Astrocyte of the hippocampus (primary cell): Measurements from ENCODE around the gene ITSN2.
"Not testable (repeated sequence)": the region's sequence is repeated elsewhere in the genome, so short reads cannot be mapped to it uniquely, and the experiment has no call there.

Source experiments
- DNase-seq: peaks from one replicate; pipeline ENCODE4 v3.0.0; 2011; ENCODE audit warnings: low read depth, low spot score

Gene ITSN2

GRCh38 chr2:24363301-24363700 is 3.0 kb upstream of the ITSN2 start:
- DNase-seq = no peak

DNA sequence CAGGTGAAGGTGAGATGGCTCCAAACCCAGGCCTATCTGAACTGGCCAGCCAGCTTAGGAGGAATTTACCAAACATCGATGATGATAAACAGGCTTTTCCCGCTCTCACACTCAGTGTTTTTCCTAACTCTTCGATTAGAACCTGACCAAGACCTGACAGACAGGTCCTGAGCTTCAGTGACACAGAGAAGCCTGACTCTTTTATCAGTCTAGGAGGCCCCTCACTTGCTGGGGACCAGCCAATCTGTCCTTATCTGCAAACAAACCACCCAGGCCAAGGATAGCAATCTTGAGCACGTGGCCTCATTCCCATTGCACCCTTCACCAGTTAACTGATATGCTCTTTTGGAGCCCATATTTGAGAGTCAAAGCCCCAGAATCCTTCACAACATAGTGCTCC is 1.9 kb upstream of the ITSN2 start:
- no peak for DNase-seq

DNA sequence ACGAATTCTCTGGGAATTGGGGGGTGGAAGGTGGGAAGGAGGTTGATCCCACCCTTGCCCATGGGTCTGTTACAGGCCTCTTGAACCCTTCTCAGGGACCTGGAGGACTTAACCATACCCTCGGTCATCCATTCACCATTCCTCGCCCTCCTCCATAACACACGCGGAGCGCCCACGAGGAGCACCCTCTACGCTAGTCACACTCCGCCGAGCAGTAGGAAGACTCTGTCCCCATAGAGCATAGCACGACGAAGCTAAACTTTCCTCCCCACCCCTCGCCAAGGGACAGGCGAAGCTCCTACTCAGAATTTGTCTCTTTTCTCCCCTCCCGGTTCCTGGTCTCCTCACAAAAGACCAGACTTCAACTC is 611 bp upstream of the ITSN2 start:
- no peak for DNase-seq

DNA sequence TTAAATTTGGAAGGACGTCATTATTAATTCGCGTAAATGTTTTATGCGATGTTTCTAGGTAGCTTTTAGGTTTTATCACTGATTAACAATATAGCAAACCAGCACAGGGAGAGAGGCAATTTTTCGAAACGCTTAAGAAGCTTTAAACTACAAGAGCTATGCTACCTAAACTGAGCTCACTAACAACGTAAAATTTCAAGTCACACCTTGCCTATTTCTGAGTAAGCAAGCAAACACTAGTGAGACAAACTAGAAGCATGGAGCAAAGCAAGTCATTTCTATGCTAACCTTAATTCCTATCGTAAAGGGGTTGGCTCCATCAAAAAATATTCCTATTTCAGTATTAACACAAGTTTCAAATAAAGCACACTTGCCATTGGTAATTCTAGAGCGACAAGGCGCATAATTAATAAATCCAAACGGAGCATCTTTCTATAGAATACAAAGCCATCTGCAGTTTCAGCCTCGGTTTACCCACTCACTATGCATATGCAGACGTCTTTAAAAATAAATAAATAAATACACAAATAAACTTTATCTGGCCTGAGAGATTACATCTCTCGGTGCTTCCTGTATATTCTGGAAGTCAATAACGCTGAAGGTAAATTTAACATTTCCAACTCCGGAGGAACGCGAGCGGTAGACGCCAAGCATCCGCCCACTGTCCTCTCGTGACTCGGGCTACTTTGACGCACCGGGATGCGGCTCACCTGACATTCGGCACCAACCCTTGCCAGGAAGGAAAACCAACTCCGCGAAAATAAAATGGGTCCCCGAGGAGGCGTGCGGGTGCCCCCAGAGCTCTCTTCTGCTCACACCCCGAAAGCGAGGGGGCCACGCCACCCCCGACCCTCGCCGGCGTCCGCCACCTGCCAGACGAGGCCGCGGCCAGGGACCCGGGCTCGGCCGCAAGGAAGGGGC is 947 bp downstream of the ITSN2 start:
- peak; percentile 39 for DNase-seq

DNA sequence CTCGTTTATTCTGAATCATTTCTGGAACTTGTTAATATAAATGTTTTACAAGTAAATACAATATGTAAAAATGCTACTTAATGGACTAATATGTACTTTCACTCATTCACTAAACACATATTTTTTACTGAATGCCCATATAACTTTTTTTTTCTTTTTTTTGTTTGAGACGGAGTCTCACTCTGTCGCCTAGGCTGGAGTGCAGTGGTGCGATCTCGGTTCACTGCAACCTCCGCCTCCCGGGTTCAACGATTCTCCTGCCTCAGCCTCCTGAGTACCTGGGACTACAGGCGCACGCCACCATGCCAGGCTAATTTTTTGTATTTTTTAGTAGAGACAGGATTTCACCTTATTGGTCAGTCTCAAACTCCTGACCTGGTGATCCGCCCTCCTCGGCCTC is 2.6 kb downstream of the ITSN2 start:
- not testable (repeated sequence) for DNase-seq

DNA sequence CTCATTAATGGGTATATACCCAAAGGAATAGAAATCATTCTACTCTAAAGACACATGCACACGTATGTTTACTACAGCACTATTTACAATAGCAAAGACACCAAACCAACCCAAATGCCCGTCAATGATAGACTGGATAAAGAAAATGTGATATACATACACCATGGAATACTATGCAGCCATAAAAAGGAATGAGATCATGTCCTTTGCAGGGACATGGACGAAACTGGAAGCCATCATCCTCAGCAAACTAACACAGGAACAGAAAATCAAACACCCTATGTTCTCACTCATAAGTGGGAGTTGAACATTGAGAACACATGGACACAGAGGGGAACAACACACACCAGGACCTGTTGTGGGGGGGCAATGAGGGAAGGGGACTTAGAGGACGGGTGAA is 3.2 kb downstream of the ITSN2 start:
- DNase-seq = not testable (repeated sequence)

GRCh38 chr2:24354957-24355356 is 5.4 kb downstream of the ITSN2 start:
- no peak for DNase-seq

DNA sequence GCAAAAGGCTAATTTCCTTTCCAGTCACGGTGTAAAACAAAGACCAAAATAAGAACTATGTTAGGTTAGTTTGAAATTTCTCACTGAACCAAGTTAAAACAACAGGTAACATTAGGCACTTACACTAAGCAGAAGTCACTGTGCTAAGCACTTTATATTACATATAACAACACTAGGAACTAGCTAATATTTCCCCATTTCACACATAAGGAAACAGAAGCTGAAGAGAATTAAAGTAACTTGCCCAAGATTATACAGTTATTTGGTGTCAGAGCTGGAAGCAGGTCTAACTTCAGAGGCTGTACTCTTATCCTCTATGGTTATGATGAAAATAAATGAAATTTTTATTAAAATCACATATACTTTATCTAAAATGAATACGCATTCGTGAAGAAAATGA is 5.9 kb downstream of the ITSN2 start:
- no peak for DNase-seq

DNA sequence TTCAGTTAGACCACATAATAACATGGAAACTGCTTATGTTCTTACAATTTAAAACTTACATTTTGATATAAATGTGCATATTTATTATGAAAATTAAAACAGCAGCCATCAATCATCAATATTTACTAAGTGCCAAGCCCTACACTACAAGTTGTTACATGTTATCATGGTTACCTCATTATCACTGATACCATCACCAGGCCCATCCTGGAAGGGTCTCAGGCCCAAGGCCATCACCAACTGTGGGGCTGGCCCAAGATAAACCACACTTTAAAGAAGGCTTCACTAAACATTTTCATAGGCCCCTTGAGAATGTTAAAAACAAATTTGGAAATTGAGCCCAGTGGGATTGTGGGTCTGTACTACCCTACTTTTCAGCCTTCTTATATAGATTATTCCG is 6.4 kb downstream of the ITSN2 start:
- no peak for DNase-seq

- DNase-seq = no peak
Observed at GRCh38 chr2:24353364-24353763, 7.0 kb downstream of the ITSN2 start.

GRCh38 chr2:24352664-24353063 is 7.7 kb downstream of the ITSN2 start:
- no peak for DNase-seq

DNA sequence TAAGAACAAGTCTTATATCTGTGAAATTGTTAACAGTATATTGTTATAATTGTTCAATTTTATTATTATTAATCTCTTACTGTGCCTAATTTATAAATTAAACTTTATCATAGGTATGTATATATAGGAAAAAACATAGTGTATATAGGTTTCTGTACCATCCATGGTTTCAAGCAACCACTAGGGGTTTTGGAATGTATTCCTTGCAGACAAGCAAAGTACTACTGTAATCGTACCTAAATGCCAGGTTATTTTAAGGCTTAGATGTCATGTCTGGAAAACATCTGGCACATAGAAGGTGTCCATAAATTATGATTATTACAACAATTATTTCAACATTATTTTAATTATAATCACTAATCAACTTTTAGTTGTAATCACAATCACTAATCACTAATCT is 8.4 kb downstream of the ITSN2 start:
- DNase-seq = no peak

GRCh38 chr2:24351627-24351938 is 8.8 kb downstream of the ITSN2 start:
- no peak for DNase-seq

DNA sequence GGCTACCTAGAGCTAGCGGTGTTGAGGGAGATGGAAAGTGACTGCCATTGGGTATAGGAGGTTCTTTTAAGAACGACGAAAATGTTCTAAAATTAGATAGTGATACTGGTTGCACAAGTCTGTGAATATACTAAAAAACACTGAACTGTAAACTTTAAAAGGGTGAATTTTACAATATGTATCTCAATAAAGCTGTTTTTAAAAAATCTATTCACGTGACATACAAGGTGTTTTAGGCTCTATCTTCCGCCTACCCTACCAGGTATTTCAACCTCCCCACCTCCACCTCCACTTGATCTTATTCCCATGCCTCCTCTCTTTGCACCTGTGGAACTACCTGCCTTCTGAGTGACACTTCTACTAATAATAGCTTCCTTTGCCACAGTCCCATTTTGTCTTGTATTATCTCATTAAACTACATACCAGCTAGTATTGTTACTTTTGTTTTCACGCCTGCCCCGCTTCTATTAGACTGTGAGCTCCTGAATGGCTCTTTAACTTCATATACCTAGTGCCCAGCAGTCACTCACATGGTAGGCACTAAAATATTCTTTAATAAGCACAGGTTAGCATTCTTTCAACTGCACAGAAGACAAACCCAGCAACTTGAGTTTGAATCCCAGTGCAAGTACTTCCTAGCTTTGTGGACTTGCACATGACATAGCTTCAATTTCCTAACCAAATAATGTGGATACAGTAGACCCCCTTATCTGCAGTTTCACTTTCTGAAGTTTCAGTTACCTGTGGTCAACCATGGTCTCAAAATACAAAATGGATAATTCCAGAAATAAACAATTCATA is 9.3 kb downstream of the ITSN2 start:
- DNase-seq = no peak

- no peak for DNase-seq
Observed at GRCh38 chr2:24349097-24349496, 11.2 kb downstream of the ITSN2 start.

- no peak for DNase-seq
Observed at GRCh38 chr2:24345937-24346336, 14.4 kb downstream of the ITSN2 start.

DNA sequence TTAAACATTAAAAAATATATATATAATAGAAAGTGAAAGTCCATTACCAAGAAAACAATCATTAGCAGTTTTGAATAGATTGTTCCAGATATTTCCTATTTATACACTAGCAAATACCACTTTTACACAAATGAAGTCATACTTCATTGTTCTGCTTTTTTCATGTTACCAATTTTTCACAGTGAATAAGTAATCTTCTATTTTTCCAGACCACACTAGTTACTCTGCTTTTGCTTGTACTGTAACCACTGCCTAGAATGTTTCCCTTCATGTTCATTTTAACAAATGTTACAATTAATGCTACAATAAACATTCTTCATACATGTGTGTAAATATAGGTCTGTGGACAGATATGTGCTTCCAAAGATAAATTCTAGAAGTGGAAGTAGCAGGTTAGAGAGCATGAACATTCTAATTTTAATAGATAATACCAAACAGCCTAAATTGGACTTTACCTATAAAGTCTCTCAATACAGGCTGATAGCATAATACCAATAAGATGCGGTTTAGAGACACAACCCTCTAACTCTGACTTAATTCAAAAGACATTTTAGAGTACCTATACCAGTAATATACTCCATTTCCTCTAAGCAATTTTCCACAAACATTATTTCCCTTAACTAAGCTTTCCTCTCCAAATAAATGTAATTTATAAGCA is 17.0 kb downstream of the ITSN2 start:
- no peak for DNase-seq

DNA sequence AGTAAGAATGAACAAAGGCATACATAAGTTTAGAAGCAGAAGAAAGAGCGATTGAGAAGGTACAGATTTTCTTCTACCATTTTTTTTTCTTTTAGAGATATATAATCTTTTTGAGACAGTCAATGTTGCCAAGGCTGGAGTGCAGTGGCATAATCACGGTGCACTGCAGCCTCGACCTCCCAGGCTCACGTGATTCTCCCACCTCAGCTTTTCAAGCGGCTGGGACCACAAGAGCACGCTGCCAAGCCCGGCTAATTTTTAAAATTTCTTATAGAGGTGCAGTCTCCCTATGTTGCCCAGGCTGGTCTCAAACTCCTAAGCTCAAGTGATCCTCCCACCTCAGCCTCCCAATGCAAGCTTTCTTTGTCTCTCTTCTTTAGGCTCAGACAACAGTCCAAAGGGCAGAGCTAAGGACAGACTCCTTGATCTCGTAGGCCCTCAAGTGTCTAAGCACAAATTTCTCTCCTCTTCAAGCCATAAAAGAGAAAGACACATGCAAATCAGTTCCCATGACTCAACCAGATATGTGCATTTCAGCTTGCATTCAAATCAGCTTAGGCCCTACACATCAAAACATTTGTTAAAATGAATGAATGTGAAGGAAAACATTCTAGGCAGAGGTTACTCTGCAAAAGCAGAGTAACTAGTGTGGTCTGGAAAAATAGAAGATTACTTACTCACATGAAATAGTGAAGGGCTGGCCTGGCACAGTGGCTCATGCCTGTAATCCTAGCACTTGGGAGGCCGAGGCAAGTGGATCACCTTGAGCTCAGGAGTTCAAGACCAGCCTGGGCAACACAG is 18.0 kb downstream of the ITSN2 start:
- peak; percentile 83 for DNase-seq

- no peak for DNase-seq
Observed at GRCh38 chr2:24339856-24340262, 20.5 kb downstream of the ITSN2 start.

DNA sequence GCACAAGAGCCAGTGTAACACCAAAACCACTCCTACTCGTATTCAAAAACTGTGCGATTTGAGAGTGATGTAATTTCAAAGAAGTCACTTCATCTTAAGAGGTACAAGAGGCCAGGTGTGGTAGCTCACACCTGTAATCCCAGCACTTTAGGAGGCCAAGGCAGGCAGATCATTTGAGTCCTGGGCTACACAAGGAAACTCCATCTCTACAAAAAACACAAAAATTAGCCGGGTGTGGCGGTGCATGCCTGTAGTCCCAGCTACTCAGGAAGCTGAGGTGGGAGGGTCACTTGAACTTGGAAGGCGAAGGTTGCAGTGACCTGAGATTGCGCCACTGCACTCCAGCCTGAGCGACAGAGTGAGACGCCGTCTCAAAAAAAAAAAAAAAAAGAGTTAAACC is 21.2 kb downstream of the ITSN2 start:
- DNase-seq = not testable (repeated sequence)

DNA sequence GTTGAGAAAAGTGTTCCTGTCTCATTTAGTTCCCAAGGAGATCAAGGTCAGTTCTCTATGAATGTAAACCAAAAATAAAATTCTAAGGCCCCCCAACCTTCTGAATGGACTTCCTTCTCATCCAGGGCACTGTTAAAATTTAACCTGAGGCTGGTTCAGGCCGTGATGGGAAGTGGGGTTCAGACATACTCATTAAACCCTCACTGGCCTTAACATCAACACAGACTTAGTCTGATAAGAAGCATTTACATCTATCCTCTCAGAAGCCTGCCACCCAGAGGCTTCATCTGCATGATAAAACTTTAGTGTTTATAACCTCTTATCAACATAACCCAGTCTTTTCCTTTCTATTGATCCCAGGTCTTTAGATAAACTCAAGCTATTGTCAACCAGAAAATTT is 22.4 kb downstream of the ITSN2 start:
- DNase-seq = no peak

- DNase-seq = no peak
Observed at GRCh38 chr2:24336811-24337210, 23.5 kb downstream of the ITSN2 start.
